IMR-90 (cell line): ENCODE data around the gene PRM2. TPM values are rescaled to one million over a fixed set of nuclear protein-coding genes. Genes with fewer than 3 reads are reported as not detected.

Experiments
- ATAC-seq: fragments of 200-7000 bp; cut with Tn5 transposase; 2 replicates; pipeline ENCODE4 v1.9.1; 2020; ENCODE audit warnings: low read depth, mild to moderate bottlenecking, moderate library complexity
- BruUV-seq: library from RNA; stranded (reverse); fragments of 400-500 nt; replicated peaks from 2 replicates; lab custom pipeline; 2021; lab: Mats Ljungman, UMichigan
- CTCF ChIA-PET: fragments of 300-600 bp; formaldehyde crosslinking; extraction: SDS; loops from one replicate; lab custom pipeline; 2021; ENCODE audit warnings: antibody characterized with exemption; lab: Yijun Ruan, JAX
- POLR2A ChIA-PET: fragments of 300-600 bp; sonication (Branson Sonifier 250); formaldehyde crosslinking; loops from one replicate; lab custom pipeline; 2022; ENCODE audit warnings: antibody characterized with exemption; ENCODE audit not compliant: unreplicated experiment; lab: Charles Lee
- DNase-seq: peaks from one replicate; pipeline ENCODE4 v3.0.0; 2013
- H2AFZ ChIP-seq: replicated peaks from 2 replicates; pipeline ENCODE3; 2013; ENCODE audit warnings: low read length, mild to moderate bottlenecking; ENCODE audit not compliant: poor library complexity
- H2AK5ac ChIP-seq: 2 replicates; pipeline ENCODE4 v1.6.1; 2013; ENCODE audit warnings: low read depth, low read length, inconsistent platforms
- H2AK9ac ChIP-seq: replicated peaks from 2 replicates; pipeline ENCODE3; 2013; ENCODE audit warnings: mild to moderate bottlenecking, low read depth, low read length, moderate library complexity; ENCODE audit not compliant: poor library complexity
- H2BK120ac ChIP-seq: 2 replicates; pipeline ENCODE4 v1.6.1; 2013; ENCODE audit warnings: low read depth, low read length, inconsistent platforms
- H2BK15ac ChIP-seq: 3 replicates; pipeline ENCODE4 v1.6.1; 2013; ENCODE audit warnings: low read depth, low read length, inconsistent platforms
- H2BK20ac ChIP-seq: 2 replicates; pipeline ENCODE4 v1.6.1; 2013; ENCODE audit warnings: low read depth, mild to moderate bottlenecking, inconsistent platforms, low read length, moderate library complexity
- H2BK5ac ChIP-seq: 2 replicates; pipeline ENCODE4 v1.6.1; 2013; ENCODE audit warnings: mild to moderate bottlenecking, low read depth, low read length, inconsistent platforms; ENCODE audit not compliant: poor library complexity, severe bottlenecking
- H3K14ac ChIP-seq: replicated peaks from 2 replicates; pipeline ENCODE4 v1.6.1; 2013; ENCODE audit warnings: low read depth, low read length, inconsistent platforms
- H3K18ac ChIP-seq: 2 replicates; pipeline ENCODE4 v1.6.1; 2013; ENCODE audit warnings: low read depth, low read length, control low read depth
- H3K23ac ChIP-seq: 2 replicates; pipeline ENCODE4 v1.6.1; 2013; ENCODE audit warnings: low read depth, low read length, inconsistent platforms
- H3K27ac ChIP-seq: 2 replicates; pipeline ENCODE4 v1.5.1; 2013; ENCODE audit warnings: mild to moderate bottlenecking, control low read depth, low read length; ENCODE audit not compliant: insufficient read depth
- H3K27me3 ChIP-seq: 2 replicates; pipeline ENCODE4 v1.6.1; 2013; ENCODE audit warnings: low read length; ENCODE audit not compliant: control insufficient read depth, insufficient read depth
- H3K36me3 ChIP-seq: 2 replicates; pipeline ENCODE4 v1.6.1; 2013; ENCODE audit warnings: low read length, mixed read lengths; ENCODE audit not compliant: control insufficient read depth, insufficient read depth
- H3K4ac ChIP-seq: 2 replicates; pipeline ENCODE4 v1.6.1; 2013; ENCODE audit warnings: low read depth, low read length, inconsistent platforms
- H3K4me1 ChIP-seq: 2 replicates; pipeline ENCODE4 v1.6.1; 2013; ENCODE audit warnings: low read length, mixed read lengths; ENCODE audit not compliant: control insufficient read depth, insufficient read depth
- H3K4me2 ChIP-seq: 2 replicates; pipeline ENCODE4 v1.6.1; 2013; ENCODE audit warnings: low read depth, mild to moderate bottlenecking, control low read depth, low read length, moderate library complexity
- H3K4me3 ChIP-seq: 2 replicates; pipeline ENCODE4 v1.5.1; 2013; ENCODE audit warnings: low read depth, mild to moderate bottlenecking, control low read depth, low read length, moderate library complexity; ENCODE audit not compliant: insufficient read depth
- H3K56ac ChIP-seq: 2 replicates; pipeline ENCODE4 v1.6.1; 2013; ENCODE audit warnings: low read length, inconsistent platforms; ENCODE audit not compliant: insufficient read depth; ENCODE audit errors: extremely low read depth
- H3K79me1 ChIP-seq, 2 experiments: 2 replicates each; pipeline ENCODE4 v1.6.1; 2013; ENCODE audit warnings: low read length in 2 of 2, inconsistent platforms in 1 of 2, low read depth in 1 of 2
- H3K9ac ChIP-seq: 2 replicates; pipeline ENCODE4 v1.6.1; 2013; ENCODE audit warnings: low read depth, low read length, control low read depth
- H3K9me1 ChIP-seq: 2 replicates; pipeline ENCODE4 v1.6.1; 2013; ENCODE audit warnings: low read length, inconsistent platforms; ENCODE audit not compliant: insufficient read depth
- H3K9me3 ChIP-seq: 2 replicates; pipeline ENCODE4 v1.6.1; 2013; ENCODE audit warnings: low read length; ENCODE audit not compliant: control insufficient read depth, insufficient read depth
- H4K20me1 ChIP-seq: 2 replicates; pipeline ENCODE4 v1.6.1; 2013; ENCODE audit warnings: low read length, inconsistent platforms; ENCODE audit not compliant: insufficient read depth
- H4K5ac ChIP-seq: 2 replicates; pipeline ENCODE4 v1.6.1; 2013; ENCODE audit warnings: mild to moderate bottlenecking, low read depth, low read length, control low read depth
- H4K8ac ChIP-seq, 2 experiments: 2 replicates each; pipeline ENCODE4 v1.6.1; 2013; ENCODE audit warnings: low read depth in 2 of 2, low read length in 2 of 2, control low read depth in 1 of 2, inconsistent platforms in 1 of 2
- H4K91ac ChIP-seq: 2 replicates; pipeline ENCODE4 v1.6.1; 2013; ENCODE audit warnings: low read depth, low read length, inconsistent platforms; ENCODE audit not compliant: insufficient read depth
- BHLHE40 ChIP-seq: fragments of 150-350 bp; IDR thresholded peaks from 2 replicates; pipeline ENCODE4 v1.6.1; 2016; ENCODE audit warnings: mild to moderate bottlenecking, low read depth, low read length
- CEBPB ChIP-seq: IDR thresholded peaks from 2 replicates; pipeline ENCODE4 v1.6.1; 2012; ENCODE audit warnings: low read depth, low read length, improper control_type of control experiment
- CHD1 ChIP-seq: IDR thresholded peaks from 2 replicates; pipeline ENCODE4 v1.6.1; 2012; ENCODE audit warnings: low read depth, low read length, improper control_type of control experiment
- FOS ChIP-seq: fragments of 150-350 bp; IDR thresholded peaks from 2 replicates; pipeline ENCODE4 v1.6.1; 2016; ENCODE audit warnings: low read depth, low read length
- MAFK ChIP-seq: IDR thresholded peaks from 2 replicates; pipeline ENCODE4 v1.6.1; 2012; ENCODE audit warnings: low read depth, low read length, improper control_type of control experiment
- MAZ ChIP-seq: IDR thresholded peaks from 2 replicates; pipeline ENCODE4 v1.6.1; 2012; ENCODE audit warnings: low read depth, mild to moderate bottlenecking, low read length, improper control_type of control experiment, moderate library complexity, borderline replicate concordance
- MXI1 ChIP-seq: IDR thresholded peaks from 2 replicates; pipeline ENCODE4 v1.6.1; 2012; ENCODE audit warnings: low read depth, mild to moderate bottlenecking, low read length, moderate library complexity, borderline replicate concordance
- NFE2L2 ChIP-seq: fragments of 150-350 bp; IDR thresholded peaks from 2 replicates; pipeline ENCODE4 v1.6.1; 2016; ENCODE audit warnings: low read depth, mild to moderate bottlenecking, low read length
- POLR2A ChIP-seq: IDR thresholded peaks from 2 replicates; pipeline ENCODE4 v1.6.1; 2012; ENCODE audit warnings: mild to moderate bottlenecking, low read depth, low read length
- RAD21 ChIP-seq: IDR thresholded peaks from 2 replicates; pipeline ENCODE4 v1.6.1; 2012; ENCODE audit warnings: low read length, improper control_type of control experiment
- RCOR1 ChIP-seq: IDR thresholded peaks from 2 replicates; pipeline ENCODE4 v1.6.1; 2012; ENCODE audit warnings: mild to moderate bottlenecking, low read length, improper control_type of control experiment; ENCODE audit not compliant: insufficient replicate concordance
- RFX5 ChIP-seq: IDR thresholded peaks from 2 replicates; pipeline ENCODE4 v1.8.0; 2012; ENCODE audit warnings: low read depth, mild to moderate bottlenecking, low read length, moderate library complexity
- SMC3 ChIP-seq: fragments of 150-350 bp; IDR thresholded peaks from 2 replicates; pipeline ENCODE4 v1.6.1; 2016; ENCODE audit warnings: low read depth, mild to moderate bottlenecking, antibody characterized with exemption, low read length, moderate library complexity
- WGBS, 2 experiments: methylation state at CpG; one replicate each; pipeline versions ENCODE4 v1.1.5 to v1.1.7; 2013; ENCODE audit warnings: missing lambda C conversion rate in 2 of 2; ENCODE audit not compliant: insufficient read length in 1 of 2; ENCODE audit errors: extremely low coverage in 2 of 2; 5-methylcytosine and 5-hydroxymethylcytosine counted together
- dilution Hi-C: fragments of 300-500 bp; cut with HindIII; formaldehyde crosslinking; loops from one replicate; pipeline ENCODE4 v1.14.3; 2018; ENCODE audit warnings: low sequenced_read_pairs; ENCODE audit not compliant: unreplicated experiment
- in situ Hi-C: fragments of 300-500 bp; cut with MboI; formaldehyde crosslinking; loops from 3 replicates; pipeline ENCODE4 v1.14.3; 2019; ENCODE audit warnings: low sequenced_read_pairs, inconsistent platforms, mixed read lengths
- intact Hi-C: fragments of 100-400 bp; cut with micrococcal nuclease; formaldehyde crosslinking; loops from 2 replicates; pipeline ENCODE4 v1.10.0; 2022
- polyA plus RNA-seq, 3 experiments: library from polyadenylated mRNA; depleted of rRNA; stranded (reverse); fragments of >200 nt; gene quantifications; 2 replicates each; pipeline ENCODE4 v1.2.3, GENCODE V29; 2012; ENCODE audit warnings: low replicate concordance in 1 of 3
- total RNA-seq: library from RNA; depleted of rRNA; stranded (reverse); fragments of >200 nt; gene quantifications from 2 replicates; pipeline ENCODE4 v1.2.3, GENCODE V29; 2012
- TF ChIP-seq, protein P1 (sequence below): fragments of 150-350 bp; IDR thresholded peaks from 2 replicates; pipeline ENCODE4 v1.6.1; 2017; ENCODE audit warnings: mild to moderate bottlenecking, antibody characterized with exemption, low read length, low read depth
- TF ChIP-seq, protein P2 (sequence below): conservative IDR thresholded peaks from 2 replicates; pipeline ENCODE4 v1.5.1; 2012; ENCODE audit warnings: mild to moderate bottlenecking, low read depth, low read length, improper control_type of control experiment
- TF ChIP-seq, protein P3 (sequence below): fragments of 150-350 bp; IDR thresholded peaks from 2 replicates; pipeline ENCODE4 v1.6.1; 2016; ENCODE audit warnings: low read depth, mild to moderate bottlenecking, low read length, moderate library complexity, borderline replicate concordance

The PRM2 gene
- total and polyA plus RNA-seq, 2 of the 4 experiments (the other 2 are of a cell fraction), result not detected

DNA sequence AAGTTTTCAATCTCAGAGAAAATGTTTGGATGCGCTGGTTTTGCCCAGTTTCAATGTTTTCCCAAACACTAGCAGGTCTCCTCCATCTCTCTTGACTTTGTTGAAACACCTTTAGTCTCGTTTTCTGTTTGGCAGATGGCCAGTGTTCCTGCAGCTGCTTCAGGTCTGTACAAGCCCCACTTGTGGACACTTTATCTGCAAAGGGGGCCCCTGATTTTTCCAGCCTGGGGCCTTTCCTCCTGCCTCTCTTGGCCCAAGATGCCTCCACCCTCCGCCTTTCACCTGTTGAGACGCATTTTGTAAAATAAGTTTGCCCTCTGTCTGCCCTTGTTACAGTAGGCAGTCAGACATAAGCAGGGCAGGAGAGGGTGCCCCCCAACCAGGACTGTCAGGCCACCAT, 26.7 kb upstream of the PRM2 start:
- Histone ChIP-seq H3K56ac (no peak overlapping the region), H4K5ac (no peak overlapping the region), H2AK5ac (no peak overlapping the region), H2AK9ac (no peak overlapping the region), H2BK5ac (no peak overlapping the region), H3K14ac (no peak overlapping the region), H2AFZ (no peak overlapping the region), H2BK15ac (no peak overlapping the region), H4K20me1 (no peaks in the 10 kb centered on the region), H2BK20ac (no peak overlapping the region), H3K9me3 (no peaks in the 10 kb centered on the region), H3K4me3 (no peak overlapping the region), H3K36me3 (no peaks in the 10 kb centered on the region), H4K91ac (no peak overlapping the region), H3K4me1 (no peaks in the 10 kb centered on the region; the same call in 1 of the 2 replicates), H3K79me1 (no peaks in the 10 kb centered on the region), H4K8ac (no peak overlapping the region), H3K27ac (no peak overlapping the region), H3K9ac (no peak overlapping the region), H3K4me2 (no peak overlapping the region), H3K9me1 (no peaks in the 10 kb centered on the region), H3K4ac (no peak overlapping the region), H3K27me3 (no peaks in the 10 kb centered on the region), H2BK120ac (no peak overlapping the region), H3K18ac (no peak overlapping the region), H3K23ac (no peak overlapping the region)
- intact Hi-C loops, result no loop called here
- TF ChIP-seq NFE2L2, result no peak
- no peak for TF ChIP-seq MXI1
- no peak for TF ChIP-seq SMC3
- TF ChIP-seq FOS, result no peak
- no peak for TF ChIP-seq CHD1
- TF ChIP-seq POLR2A, result no peak
- TF ChIP-seq BHLHE40, result no peak
- no peak for TF ChIP-seq RFX5
- TF ChIP-seq MAFK, result no peak
- TF ChIP-seq, protein P1, sequence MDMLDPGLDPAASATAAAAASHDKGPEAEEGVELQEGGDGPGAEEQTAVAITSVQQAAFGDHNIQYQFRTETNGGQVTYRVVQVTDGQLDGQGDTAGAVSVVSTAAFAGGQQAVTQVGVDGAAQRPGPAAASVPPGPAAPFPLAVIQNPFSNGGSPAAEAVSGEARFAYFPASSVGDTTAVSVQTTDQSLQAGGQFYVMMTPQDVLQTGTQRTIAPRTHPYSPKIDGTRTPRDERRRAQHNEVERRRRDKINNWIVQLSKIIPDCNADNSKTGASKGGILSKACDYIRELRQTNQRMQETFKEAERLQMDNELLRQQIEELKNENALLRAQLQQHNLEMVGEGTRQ, result no peak
- TF ChIP-seq RCOR1, result no peak
- TF ChIP-seq RAD21, result no peak
- TF ChIP-seq CEBPB, result no peak
- no peak for TF ChIP-seq MAZ
- TF ChIP-seq, protein P2, sequence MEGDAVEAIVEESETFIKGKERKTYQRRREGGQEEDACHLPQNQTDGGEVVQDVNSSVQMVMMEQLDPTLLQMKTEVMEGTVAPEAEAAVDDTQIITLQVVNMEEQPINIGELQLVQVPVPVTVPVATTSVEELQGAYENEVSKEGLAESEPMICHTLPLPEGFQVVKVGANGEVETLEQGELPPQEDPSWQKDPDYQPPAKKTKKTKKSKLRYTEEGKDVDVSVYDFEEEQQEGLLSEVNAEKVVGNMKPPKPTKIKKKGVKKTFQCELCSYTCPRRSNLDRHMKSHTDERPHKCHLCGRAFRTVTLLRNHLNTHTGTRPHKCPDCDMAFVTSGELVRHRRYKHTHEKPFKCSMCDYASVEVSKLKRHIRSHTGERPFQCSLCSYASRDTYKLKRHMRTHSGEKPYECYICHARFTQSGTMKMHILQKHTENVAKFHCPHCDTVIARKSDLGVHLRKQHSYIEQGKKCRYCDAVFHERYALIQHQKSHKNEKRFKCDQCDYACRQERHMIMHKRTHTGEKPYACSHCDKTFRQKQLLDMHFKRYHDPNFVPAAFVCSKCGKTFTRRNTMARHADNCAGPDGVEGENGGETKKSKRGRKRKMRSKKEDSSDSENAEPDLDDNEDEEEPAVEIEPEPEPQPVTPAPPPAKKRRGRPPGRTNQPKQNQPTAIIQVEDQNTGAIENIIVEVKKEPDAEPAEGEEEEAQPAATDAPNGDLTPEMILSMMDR, result no peak
- TF ChIP-seq, protein P3, sequence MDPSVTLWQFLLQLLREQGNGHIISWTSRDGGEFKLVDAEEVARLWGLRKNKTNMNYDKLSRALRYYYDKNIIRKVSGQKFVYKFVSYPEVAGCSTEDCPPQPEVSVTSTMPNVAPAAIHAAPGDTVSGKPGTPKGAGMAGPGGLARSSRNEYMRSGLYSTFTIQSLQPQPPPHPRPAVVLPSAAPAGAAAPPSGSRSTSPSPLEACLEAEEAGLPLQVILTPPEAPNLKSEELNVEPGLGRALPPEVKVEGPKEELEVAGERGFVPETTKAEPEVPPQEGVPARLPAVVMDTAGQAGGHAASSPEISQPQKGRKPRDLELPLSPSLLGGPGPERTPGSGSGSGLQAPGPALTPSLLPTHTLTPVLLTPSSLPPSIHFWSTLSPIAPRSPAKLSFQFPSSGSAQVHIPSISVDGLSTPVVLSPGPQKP, result no peak
- DNase-seq (no peak), ATAC-seq (no peak)
- BruUV-seq, result no TSS peak
- CTCF ChIA-PET, result no interaction called here
- dilution Hi-C loops, result no loop called here
- in situ Hi-C loops, result no loop called here
- POLR2A ChIA-PET, result no interaction called here
- WGBS, 2 experiments, result no CpG with 5 or more reads among the region's 4 CpGs
